Measurements from ENCODE around the gene EVC.

Gene EVC

DNA sequence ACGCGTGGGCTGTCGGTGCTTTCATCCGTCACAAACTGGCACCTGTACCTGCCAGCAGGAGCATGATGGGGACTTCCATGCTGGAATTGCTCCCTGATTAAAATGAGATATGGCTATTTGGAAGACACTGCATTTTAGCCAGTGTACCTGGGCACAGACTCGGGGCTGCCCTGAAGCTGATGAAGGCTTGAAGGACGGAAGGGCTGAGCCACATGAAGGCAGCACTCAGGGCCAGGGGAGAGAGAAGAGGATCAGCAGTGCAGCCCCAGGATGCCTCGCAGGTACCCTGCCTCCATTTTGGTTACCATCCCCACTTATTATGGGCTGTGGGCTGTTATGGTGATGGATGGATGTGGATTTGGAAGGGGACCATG lies 102.9 kb downstream of the EVC start:
- Histone ChIP-seq H3K27me3 (ENCODE audit: insufficient read depth, low read depth, severe bottlenecking) (no peaks in the 10 kb centered on the region), H3K27ac (no peak overlapping the region), H3K4me3 (ENCODE audit: low read depth, low read length) (no peak overlapping the region), H3K36me3 (peaks cover 86% of the 10 kb centered on the region), H3K9me3 (ENCODE audit: severe bottlenecking) (no peaks in the 10 kb centered on the region)
- no peak for TF ChIP-seq CTCF (IDR thresholded peaks at IDR 0.05; ENCODE audit: low read depth, low read length)
- no peak for DNase-seq

DNA sequence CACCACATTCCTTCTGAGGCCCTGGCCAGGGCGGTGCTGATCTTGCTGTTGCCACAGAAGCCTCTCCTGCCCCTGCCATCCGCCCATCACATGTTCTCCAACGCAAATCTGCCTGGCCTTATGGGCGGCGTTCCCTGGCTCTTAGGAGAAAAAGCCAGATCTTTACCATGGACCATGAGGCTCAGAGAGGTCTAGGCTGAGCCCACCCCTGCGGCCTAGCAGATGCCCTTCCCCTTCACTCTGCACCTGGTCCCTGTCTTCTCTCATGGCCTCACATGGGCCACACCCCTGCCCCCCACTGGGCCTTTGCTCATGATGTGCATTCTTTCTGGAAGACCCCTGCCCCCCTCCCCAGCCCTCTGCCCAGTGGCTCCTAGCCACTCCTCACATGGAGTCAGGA lies 103.4 kb downstream of the EVC start:
- no peak for TF ChIP-seq CTCF (IDR thresholded peaks at IDR 0.05; ENCODE audit: low read depth, low read length)
- H3K4me3 ChIP-seq (ENCODE audit: low read depth, low read length), result no peak overlapping the region

GRCh38 chr4:5815641-5816040 lies 104.6 kb downstream of the EVC start:
- Histone ChIP-seq H3K4me3 (ENCODE audit: low read depth, low read length) (no peak overlapping the region), H3K36me3 (peaks cover 86% of the 10 kb centered on the region), H3K27me3 (ENCODE audit: insufficient read depth, low read depth, severe bottlenecking) (no peaks in the 10 kb centered on the region), H3K9me3 (ENCODE audit: severe bottlenecking) (no peaks in the 10 kb centered on the region), H3K27ac (no peak overlapping the region)
- TF ChIP-seq CTCF (IDR thresholded peaks at IDR 0.05; ENCODE audit: low read depth, low read length), result no peak
- DNase-seq, result no peak

More for the DNA sequence above, 103.4 kb downstream of the EVC start:
- no peak for DNase-seq
- H3K27me3 ChIP-seq (ENCODE audit: insufficient read depth, low read depth, severe bottlenecking), result no peaks in the 10 kb centered on the region
- H3K9me3 ChIP-seq (ENCODE audit: severe bottlenecking), result no peaks in the 10 kb centered on the region
- H3K27ac ChIP-seq, result no peak overlapping the region
- peaks cover 86% of the 10 kb centered on the region for H3K36me3 ChIP-seq

DNA sequence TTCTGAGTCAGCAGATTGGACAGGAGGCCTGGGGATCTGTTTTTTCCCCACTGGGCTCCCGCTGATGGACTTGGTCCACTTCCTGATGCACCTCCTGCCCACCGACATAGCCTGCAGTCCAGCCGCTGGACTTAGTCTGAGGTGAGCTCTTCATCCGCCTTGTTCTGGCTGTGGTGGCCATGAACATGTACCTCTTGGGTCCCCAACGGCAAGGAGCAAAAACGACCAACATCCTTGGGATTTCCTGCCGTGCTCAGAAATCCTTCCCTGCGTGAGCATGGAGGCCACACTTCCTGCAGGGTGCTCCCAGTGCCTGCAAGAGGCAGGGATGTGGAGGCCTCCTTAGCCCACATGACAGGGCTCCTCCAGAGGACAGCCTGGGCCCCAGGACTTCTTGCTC lies 105.1 kb downstream of the EVC start:
- DNase-seq, result no peak
- no peak for TF ChIP-seq CTCF (IDR thresholded peaks at IDR 0.05; ENCODE audit: low read depth, low read length)
- no peak overlapping the region for H3K27ac ChIP-seq
- H3K4me3 ChIP-seq (ENCODE audit: low read depth, low read length), result no peak overlapping the region
- peaks cover 86% of the 10 kb centered on the region for H3K36me3 ChIP-seq
- H3K27me3 ChIP-seq (ENCODE audit: insufficient read depth, low read depth, severe bottlenecking), result no peaks in the 10 kb centered on the region
- no peaks in the 10 kb centered on the region for H3K9me3 ChIP-seq (ENCODE audit: severe bottlenecking)

GRCh38 chr4:5816851-5817375 lies 105.9 kb downstream of the EVC start:
- no peak overlapping the region for H3K27ac ChIP-seq
- no peak for DNase-seq
- H3K4me3 ChIP-seq (ENCODE audit: low read depth, low read length), result no peak overlapping the region
- no peak for TF ChIP-seq CTCF (IDR thresholded peaks at IDR 0.05; ENCODE audit: low read depth, low read length)
- no peaks in the 10 kb centered on the region for H3K27me3 ChIP-seq (ENCODE audit: insufficient read depth, low read depth, severe bottlenecking)
- peaks cover 90% of the 10 kb centered on the region for H3K36me3 ChIP-seq
- H3K9me3 ChIP-seq (ENCODE audit: severe bottlenecking), result no peaks in the 10 kb centered on the region

DNA sequence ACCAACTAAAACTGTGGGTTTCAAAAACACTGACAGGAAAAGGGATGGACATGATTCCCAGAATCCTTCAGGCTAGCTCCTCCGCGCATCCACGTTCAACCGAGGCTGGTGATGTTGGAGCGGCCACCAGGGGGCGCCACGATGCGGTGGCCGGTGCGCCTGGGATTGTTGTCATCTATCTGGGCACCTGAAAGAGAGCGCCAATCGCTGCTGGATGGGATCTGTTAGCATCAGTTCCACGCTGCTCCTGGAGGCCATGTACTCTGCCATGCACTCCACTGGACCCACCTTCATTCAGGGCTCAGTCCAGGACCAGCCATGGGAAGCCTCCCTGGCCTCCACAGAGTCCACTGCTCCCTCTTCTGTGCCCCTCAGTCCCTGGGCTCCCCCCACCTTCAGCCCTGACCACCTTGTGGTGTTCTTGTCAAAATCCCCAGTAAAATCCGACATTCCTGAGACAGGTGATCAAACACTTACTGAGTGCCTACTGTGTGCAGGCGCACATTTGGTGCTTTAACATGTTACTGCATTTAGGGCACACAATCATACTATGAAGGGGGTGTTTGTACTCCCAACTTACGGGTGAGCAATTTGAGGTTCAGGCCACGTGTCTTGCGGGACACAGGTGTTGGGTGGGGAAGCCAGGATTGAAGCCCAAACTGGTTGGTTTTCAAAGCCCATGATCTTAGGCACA lies 110.8 kb downstream of the EVC start:
- peak; percentile 90 for TF ChIP-seq CTCF (IDR thresholded peaks at IDR 0.05; ENCODE audit: low read depth, low read length)
- Histone ChIP-seq H3K36me3 (peaks cover 97% of the 10 kb centered on the region), H3K27ac (no peak overlapping the region), H3K4me3 (ENCODE audit: low read depth, low read length) (no peak overlapping the region), H3K9me3 (ENCODE audit: severe bottlenecking) (no peaks in the 10 kb centered on the region), H3K27me3 (ENCODE audit: insufficient read depth, low read depth, severe bottlenecking) (no peaks in the 10 kb centered on the region)
- peak; percentile 53 for DNase-seq
